ENCODE data around the gene JCHAIN. TPM values are rescaled to one million over a fixed set of nuclear protein-coding genes. Genes with fewer than 3 reads are reported as not detected.

JCHAIN gene
- total RNA-seq, 2 donors from 2014 or later: not detected

DNA sequence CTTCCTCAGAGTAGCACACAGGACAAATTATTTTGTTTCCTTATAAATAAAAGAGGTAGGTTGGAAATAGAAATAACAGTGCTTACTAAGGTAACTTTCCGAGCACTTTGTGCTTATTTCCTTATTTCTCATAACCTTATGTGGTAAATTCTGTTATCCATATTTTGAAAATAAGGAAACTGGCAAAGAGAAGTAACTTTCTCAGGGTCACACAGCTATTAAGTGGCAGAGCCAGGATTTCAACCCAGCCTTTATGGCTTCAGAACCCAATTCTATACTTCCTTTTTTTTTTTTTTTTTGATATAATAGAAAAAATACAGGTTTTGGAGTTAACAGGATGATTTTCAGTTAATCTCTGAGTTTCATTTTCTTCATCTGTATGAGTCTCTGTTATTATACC is 25.4 kb upstream of the JCHAIN start:
- no peak overlapping the region for H3K4me3 Mint-ChIP-seq
- peaks cover 17% of the 10 kb centered on the region for H3K36me3 Mint-ChIP-seq (ENCODE audit: low read depth)
- peaks cover 17% of the 10 kb centered on the region for H3K36me3 ChIP-seq (ENCODE audit: control insufficient read depth, insufficient read depth, low read length)
- no peaks in the 10 kb centered on the region for H3K9me3 ChIP-seq (ENCODE audit: control insufficient read depth, low read length)
- H3K4me1 Mint-ChIP-seq: peaks cover 22% of the 10 kb centered on the region
- H3K9me3 Mint-ChIP-seq: no peaks in the 10 kb centered on the region
- H3K27me3 ChIP-seq (ENCODE audit: control insufficient read depth, insufficient read depth, low read length, poor library complexity, severe bottlenecking): no peaks in the 10 kb centered on the region
- H3K4me3 ChIP-seq (ENCODE audit: low read length): peak overlapping the region; percentile 50
- WGBS, 2 experiments (ENCODE audit: insufficient coverage in 1 of 2, insufficient read length in 1 of 2): 83 to 100% methylated on average over 1 of the region's 1 CpG
- H3K9ac ChIP-seq (ENCODE audit: extremely low read depth, low read length, poor library complexity, severe bottlenecking): no peak overlapping the region
- no peak overlapping the region for H3K27ac Mint-ChIP-seq
- DNase-seq: no peak
- no peak overlapping the region for H3K27ac ChIP-seq (ENCODE audit: low read depth, low read length)
- H3K4me1 ChIP-seq (ENCODE audit: control insufficient read depth, insufficient read depth, low read length): no peaks in the 10 kb centered on the region
- no peaks in the 10 kb centered on the region for H3K27me3 Mint-ChIP-seq (ENCODE audit: insufficient read depth)
- TF ChIP-seq CTCF (conservative IDR thresholded peaks at IDR 0.05): no peak

DNA sequence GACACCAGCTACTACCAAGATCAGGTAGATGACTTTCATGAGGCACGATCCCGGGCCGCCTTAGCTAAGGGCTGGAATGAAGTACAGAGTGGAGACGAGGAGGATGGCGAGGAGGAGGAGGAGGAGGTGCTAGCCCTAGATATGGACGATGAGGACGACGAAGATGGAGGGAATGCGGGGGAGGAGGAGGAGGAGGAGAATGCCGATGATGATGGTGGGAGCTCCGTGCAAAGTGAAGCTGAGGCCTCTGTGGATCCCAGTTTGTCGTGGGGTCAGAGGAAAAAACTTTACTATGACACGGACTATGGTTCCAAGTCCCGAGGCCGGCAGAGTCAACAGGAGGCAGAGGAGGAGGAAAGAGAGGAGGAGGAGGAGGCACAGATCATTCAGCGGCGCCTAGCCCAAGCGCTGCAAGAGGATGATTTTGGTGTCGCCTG is 22.5 kb upstream of the JCHAIN start:
- peak overlapping the region; percentile 99 for H3K27ac Mint-ChIP-seq
- no peaks in the 10 kb centered on the region for H3K4me1 ChIP-seq (ENCODE audit: control insufficient read depth, insufficient read depth, low read length)
- no peak for TF ChIP-seq CTCF (conservative IDR thresholded peaks at IDR 0.05)
- WGBS, 2 experiments (ENCODE audit: insufficient coverage in 1 of 2, insufficient read length in 1 of 2): 0 to 1% methylated on average over 13 to 19 of the region's 19 CpGs
- H3K4me3 ChIP-seq (ENCODE audit: low read length): peak overlapping the region; percentile 98
- peak overlapping the region; percentile 58 for H3K27ac ChIP-seq (ENCODE audit: low read depth, low read length)
- H3K9me3 ChIP-seq (ENCODE audit: control insufficient read depth, low read length): no peaks in the 10 kb centered on the region
- H3K27me3 Mint-ChIP-seq (ENCODE audit: insufficient read depth): peaks cover 7% of the 10 kb centered on the region
- H3K4me3 Mint-ChIP-seq: peak overlapping the region; percentile 98
- peaks cover 17% of the 10 kb centered on the region for H3K36me3 Mint-ChIP-seq (ENCODE audit: low read depth)
- DNase-seq: peak; percentile 57
- H3K27me3 ChIP-seq (ENCODE audit: control insufficient read depth, insufficient read depth, low read length, poor library complexity, severe bottlenecking): no peaks in the 10 kb centered on the region
- no peaks in the 10 kb centered on the region for H3K9me3 Mint-ChIP-seq
- H3K9ac ChIP-seq (ENCODE audit: extremely low read depth, low read length, poor library complexity, severe bottlenecking): peak overlapping the region; percentile 82
- peaks cover 22% of the 10 kb centered on the region for H3K4me1 Mint-ChIP-seq
- H3K36me3 ChIP-seq (ENCODE audit: control insufficient read depth, insufficient read depth, low read length): peaks cover 17% of the 10 kb centered on the region

DNA sequence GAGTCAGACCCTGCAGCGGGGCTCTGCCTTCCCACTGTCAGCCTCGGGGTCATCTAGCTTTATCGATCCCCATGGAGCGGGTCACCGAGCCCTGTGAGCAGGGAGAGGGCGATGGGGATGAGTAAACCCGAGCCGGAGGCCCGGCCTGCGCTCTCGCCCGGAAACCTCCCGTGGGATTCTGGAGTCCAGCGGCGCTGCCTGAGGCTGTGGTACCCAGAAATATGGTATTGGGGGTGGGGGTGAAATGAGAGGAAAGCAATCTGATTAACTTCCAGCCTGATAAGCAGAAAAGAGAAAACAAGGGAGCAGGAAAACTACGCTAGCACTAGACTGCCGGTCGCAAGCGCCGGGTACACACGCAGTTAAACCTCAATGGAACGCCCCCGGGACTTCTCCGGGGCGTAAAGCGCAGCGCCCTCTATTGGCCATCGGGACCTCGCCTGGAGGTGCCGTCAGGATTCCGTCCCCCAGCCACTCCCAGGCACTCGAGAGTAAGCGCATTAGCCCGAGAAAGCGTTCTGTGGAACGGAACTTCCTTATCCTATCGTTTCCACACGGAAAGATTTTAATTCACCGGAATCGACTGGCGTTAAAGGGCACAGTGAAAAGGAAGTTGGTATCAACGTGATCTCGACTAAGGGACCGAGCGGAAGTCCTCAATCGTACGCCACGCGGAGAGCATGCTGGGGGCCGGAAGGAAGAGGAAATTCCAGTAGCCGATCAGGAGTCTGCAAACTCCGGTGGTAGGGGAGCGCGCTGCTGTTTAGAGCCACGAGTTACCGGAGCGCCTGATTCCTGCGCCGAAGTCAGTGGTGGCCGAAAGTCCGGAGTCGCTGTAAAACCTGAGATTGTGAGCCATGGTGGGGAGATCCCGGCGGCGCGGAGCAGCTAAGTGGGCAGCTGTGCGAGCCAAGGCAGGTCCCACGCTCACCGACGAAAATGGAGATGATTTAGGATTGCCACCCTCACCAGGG is 21.8 kb upstream of the JCHAIN start, which contains the start of gene UTP3:
TSS of gene UTP3 (plus strand) at position 712 of the 974 bp plus-strand sequence. CDS start at position 858, 146 bp downstream.
- Mint-ChIP-seq H3K9me3 (no peaks in the 10 kb centered on the region), H3K36me3 (ENCODE audit: low read depth) (peaks cover 17% of the 10 kb centered on the region), H3K27ac (peak within 1 kb of the TSS; percentile 99), H3K27me3 (ENCODE audit: insufficient read depth) (peaks cover 7% of the 10 kb centered on the region), H3K4me1 (peaks cover 22% of the 10 kb centered on the region), H3K4me3 (peak within 1 kb of the TSS; percentile 98)
- Histone ChIP-seq H3K9ac (ENCODE audit: extremely low read depth, low read length, poor library complexity, severe bottlenecking) (peak within 1 kb of the TSS; percentile 82), H3K27ac (ENCODE audit: low read depth, low read length) (peak within 1 kb of the TSS; percentile 91), H3K4me3 (ENCODE audit: low read length) (peak within 1 kb of the TSS; percentile 98), H3K4me1 (ENCODE audit: control insufficient read depth, insufficient read depth, low read length) (no peaks in the 10 kb centered on the region), H3K27me3 (ENCODE audit: control insufficient read depth, insufficient read depth, low read length, poor library complexity, severe bottlenecking) (no peaks in the 10 kb centered on the region), H3K36me3 (ENCODE audit: control insufficient read depth, insufficient read depth, low read length) (peaks cover 17% of the 10 kb centered on the region), H3K9me3 (ENCODE audit: control insufficient read depth, low read length) (no peaks in the 10 kb centered on the region)
- TF ChIP-seq CTCF (conservative IDR thresholded peaks at IDR 0.05): peak; percentile 99
- peak; percentile 98 for DNase-seq
- WGBS, 2 experiments (ENCODE audit: insufficient coverage in 1 of 2, insufficient read length in 1 of 2): 0 to 1% methylated on average over 48 to 70 of the region's 70 CpGs

All from endodermal cell (in vitro differentiated cells).